Forelimb muscle (tissue), 1 donor: Measurements from ENCODE around the gene THSD7A. TPM values are rescaled to one million over a fixed set of nuclear protein-coding genes. Genes with fewer than 3 reads are reported as not detected.

ENCODE experiments used
- DNase-seq: peaks from one replicate; pipeline ENCODE4 v3.0.0-alpha.2; 2013; ENCODE audit warnings: low read depth
- polyA plus RNA-seq: library from polyadenylated mRNA; unstranded; fragments of 120-200 nt; gene quantifications from one replicate; pipeline ENCODE4 v1.2.1, GENCODE V29; 2013; ENCODE audit not compliant: insufficient read length

The THSD7A gene
- polyA plus RNA-seq, 1 donor: 3.7 TPM

DNA sequence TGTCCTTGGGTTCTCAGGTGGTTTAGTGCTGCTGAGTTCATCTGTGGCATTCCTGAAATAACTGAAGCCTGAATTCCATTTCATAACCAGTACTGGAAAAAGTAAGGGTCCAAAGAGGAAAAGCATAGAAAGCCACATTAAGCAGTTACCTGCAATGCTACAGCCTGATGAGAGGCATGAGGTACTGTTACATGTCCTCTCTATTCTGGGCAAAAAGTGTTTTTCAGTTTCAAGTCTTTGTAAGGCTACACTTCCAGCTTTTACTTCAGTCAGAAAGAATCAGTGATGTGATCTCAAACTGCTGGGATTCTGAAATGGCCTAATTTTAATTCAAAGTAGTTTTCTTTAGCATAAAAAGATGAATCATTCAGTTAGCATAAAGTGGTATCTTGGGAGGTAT is 488.9 kb downstream of the THSD7A start:
- no peak for DNase-seq

DNA sequence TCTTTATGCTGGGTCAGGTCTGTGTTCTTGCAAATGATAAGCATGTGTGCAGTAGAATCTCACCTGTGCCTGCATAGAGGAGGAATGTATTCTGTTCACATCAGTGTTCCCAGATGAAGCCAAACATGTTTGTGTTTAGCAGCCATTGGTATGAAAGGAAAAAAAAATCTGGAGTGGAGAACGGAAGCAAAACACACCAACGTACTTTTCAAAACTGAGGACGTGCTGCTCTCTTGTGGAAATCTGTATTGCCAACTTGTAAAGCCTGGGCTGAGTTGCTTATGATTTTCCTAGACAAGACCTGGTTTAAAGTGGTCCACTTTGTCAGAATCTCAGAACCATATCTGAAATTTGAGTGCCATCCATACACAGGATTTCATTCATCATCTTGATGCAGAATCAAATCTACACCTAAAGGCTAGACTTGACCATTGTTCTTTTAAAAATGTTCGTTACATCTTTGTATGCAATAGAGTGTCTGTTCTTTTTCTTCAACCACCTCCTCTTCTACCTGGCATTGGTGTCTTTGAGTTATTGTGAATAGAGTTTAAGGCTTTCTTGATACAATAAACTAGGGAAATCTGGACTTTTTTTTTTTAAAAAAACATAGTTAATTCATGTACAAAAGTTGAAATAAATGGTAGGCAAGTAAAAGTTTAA is 490.6 kb downstream of the THSD7A start:
- DNase-seq: no peak

DNA sequence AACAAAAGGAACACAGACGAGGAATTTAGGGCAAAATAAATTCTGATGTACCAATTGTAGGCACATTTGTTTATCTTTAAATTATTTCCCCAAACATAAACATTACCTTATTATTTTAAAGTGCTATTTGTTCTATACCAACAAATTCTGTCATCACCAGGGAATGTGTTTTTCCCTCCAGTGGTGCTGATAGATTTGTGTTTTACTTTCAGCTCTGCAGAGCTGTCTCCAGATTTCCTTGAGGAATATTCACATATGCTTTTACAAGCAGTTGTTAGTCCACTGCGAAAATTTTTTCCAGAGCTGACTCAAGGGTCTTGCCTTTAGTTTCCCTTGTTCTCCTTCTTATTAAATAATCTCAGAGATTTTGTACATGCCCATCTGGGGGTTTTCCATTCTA is 495.6 kb downstream of the THSD7A start:
- DNase-seq: no peak

DNA sequence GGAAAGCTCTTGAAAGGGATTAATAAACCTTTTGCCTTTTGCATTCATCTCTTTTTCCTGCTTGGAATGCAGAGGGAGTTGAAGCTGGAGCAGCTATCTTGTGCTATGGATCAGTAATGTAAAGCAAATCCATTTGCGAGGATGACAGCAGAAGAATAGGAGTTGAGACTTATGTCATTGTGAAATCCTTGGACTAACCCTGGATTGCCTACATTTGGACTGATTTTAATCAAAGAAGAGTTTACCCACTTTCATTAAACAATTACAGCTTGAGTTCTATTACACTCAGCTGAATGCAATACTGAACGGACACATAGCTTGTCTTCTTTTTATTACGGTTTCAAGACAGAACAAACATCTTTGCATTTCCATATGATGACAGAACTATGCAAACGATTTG is 496.1 kb downstream of the THSD7A start:
- no peak for DNase-seq

DNA sequence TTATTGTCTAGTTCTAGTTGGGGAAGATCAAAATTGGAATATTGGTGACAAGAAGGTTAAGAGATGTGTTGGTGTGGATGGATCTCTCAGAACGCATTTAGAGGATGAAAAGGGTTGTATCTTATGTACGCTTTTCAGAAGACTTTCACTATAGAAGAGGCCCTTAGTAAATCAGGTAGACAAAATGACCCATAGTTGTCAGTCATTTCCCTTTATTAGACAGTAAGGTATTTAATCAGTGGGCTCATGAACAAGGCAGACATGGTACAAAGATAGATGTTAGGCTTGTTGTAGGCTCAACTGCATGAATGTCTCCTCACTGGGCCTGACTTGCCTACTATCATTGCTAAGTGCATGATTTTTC is 499.2 kb downstream of the THSD7A start:
- DNase-seq: no peak

DNA sequence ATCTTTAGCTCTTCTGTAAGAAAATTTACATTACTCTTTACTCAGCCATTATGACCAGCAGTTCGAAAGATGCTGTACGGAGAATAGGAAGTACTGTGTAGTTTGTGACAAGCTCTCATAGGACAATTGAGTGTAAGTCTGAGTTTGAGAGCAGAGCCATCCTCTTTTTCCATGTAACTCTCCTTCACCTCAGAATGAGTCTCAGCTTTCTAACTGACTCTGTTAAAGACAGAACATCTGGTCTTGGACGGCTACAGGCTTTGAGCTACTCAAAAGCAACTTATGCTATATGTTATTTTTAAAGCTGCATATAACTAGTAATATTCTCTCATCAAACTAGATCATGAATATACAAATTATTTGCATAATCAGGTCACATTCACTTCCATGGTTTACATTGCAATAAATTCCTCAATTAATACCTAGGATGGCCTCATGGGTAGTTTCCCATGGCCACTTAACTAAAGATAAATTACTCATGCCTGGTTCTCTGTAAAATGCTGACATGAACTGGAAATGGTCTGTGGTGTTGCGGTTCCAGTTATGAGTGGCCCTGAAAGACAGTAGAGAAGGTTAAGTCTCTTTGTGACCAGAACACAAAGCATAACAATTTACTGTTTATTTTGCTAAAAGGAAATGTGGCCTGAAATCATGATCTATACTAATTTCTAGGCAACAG is 499.7 kb downstream of the THSD7A start:
- no peak for DNase-seq

DNA sequence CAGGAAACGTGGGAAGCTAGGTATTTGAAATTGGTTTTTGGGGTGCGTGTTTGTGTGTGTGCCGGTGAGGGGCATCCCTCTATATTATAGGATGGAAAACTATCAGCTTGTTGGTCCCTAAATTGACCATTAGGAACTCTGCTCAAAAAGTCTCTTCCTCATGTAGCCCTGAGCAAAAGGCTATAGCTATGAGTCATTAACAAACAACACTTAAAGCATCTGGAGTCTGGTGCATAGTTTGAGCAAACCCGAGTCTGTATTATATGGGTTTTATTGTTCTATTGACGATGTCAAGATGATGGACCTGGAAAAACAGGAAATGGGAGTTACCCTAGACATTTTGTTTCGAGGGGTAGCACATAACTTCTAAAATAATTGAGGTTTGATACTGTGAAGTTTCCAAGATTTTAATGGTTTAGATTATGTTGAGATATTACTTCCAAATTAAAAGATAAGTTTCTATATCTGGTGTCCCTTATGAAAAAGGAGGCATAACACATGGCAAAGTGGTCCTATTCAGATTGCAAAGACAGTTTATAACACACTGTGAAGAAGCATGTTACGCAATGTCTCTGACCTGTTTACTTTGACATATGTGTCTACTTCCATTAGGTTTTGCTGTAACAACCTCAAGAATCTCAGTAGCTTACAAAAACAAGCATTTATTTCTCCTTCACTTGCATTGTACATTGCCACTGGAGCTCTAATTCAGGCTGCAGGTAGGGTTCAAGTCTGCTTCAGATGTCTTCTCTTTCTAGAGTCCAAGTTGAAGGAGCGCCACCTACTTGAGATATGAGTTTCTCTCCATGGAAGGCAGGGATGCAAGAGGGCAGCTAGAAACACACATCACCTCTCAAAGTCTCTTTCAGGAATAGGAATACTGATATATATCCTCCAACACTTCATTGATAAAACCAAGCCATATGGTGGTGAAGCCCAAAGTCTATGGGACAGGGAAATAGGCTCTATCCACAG is 500.6 kb downstream of the THSD7A start:
- DNase-seq: no peak

DNA sequence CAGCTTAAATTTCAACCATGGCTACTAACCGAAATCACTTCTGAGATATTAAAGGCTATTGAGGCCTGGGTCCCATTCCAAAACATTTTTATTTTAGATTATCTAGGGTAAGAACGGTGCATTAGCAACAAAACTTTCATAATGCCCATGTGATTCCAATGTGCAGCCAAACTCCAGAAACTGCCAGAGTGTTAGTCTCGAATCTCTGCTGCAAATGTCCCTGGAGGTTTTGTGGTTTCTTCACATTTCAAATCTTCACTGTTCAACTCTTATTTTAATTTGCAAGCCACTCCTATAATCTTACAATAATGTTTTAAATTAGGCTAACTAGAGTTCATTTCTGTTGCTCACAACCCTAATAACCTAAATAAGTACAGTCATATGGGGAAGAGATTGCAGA is 501.3 kb downstream of the THSD7A start:
- no peak for DNase-seq

DNA sequence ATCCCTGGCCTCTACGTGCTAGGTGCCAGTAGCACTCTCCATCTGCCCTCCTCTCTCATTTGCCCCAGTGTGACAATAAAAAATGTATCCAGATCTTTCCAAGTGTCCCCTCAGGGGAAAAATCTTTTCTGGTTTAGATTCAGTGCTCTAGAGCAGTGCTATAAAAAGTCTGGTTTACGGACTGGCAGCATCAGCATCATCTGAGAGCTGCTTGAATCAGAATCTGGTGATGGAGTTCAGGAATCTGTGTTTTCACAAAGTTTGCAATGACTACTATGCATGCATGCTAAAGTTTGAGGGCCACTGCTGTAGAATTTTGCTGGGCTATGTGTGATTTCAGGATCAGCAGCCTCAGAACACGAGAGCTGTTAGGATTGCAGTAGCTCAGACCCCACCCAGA is 501.8 kb downstream of the THSD7A start:
- DNase-seq: no peak

DNA sequence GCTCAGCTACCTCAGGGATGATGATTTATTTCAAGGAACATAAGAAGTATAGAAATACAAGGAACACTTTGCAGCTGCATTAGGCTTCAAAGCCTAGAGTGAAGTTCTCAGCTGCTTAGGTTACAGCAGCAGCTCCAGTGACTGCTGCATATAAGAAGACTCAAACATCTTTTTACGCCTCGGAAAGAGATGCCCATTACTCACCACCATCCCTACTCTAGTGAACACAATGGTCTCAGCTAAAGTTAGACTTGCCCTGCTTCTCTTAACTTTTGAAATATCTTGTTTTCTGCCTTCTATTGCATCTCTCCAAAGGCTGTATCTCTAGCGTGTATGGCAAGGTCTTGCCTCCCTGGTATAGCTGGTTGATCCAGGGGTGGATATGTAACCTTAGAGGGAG is 502.4 kb downstream of the THSD7A start:
- no peak for DNase-seq

DNA sequence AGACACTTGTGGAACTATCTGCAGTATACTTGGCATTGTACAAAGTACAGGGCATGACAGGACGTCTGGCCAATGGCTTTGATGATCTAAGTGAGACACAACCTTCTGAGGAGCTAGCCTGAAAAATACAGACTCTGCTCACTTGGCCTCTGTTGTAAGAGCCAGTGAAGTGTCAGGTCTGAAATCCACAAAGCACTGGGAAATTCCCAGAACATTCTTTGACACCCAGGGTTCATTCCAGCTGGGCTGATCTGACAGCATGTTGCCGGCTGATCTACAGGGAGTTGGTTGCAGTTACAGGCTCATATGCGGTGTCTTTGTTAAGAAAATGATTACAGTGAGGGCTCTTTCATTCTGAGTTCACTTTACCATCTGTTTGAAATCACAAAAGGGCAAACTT is 503.7 kb downstream of the THSD7A start:
- DNase-seq: no peak

DNA sequence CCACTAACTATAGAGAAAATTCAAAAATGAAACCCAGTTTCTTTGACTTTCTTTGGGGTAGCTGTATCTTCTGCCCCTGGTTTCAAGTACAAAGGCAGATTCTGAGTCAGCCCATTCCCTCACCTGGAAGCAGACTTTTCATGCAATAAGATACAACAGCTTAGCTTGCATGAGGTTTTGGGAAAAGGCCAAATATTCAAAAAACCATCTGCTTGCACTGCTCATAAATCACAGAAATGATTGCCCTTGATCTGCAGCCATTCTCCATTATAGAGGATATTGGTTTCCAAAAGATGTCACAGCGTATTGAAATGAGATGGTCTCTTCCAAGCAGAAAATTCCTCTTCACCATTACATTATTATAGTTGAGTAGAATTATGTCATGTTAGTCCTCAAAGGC is 504.4 kb downstream of the THSD7A start:
- DNase-seq: no peak
